H1 (cell line): ENCODE results near the gene CLDN9. TPM values are rescaled to one million over a fixed set of nuclear protein-coding genes. Genes with fewer than 3 reads are reported as not detected.

Source experiments
- CBX5 ChIP-seq: fragments of 300-800, 300-1000 bp; sonication (generic); IDR thresholded peaks from 2 replicates; pipeline ENCODE4 v1.7.1; 2016; ENCODE audit warnings: antibody characterized with exemption, low read length, low read depth
- CBX8 ChIP-seq: fragments of 300-800, 300-1000 bp; sonication (generic); IDR thresholded peaks from 2 replicates; pipeline ENCODE4 v1.7.1; 2016; ENCODE audit warnings: low read depth, low read length, borderline replicate concordance
- CEBPB ChIP-seq: IDR thresholded peaks from 2 replicates; pipeline ENCODE4 v1.6.1; 2012; ENCODE audit warnings: low read depth, low read length
- CHD2 ChIP-seq: IDR thresholded peaks from 2 replicates; pipeline ENCODE4 v1.6.1; 2012; ENCODE audit warnings: low read length, improper control_type of control experiment
- CHD7 ChIP-seq: fragments of 300-600 bp; sonication (generic); IDR thresholded peaks from 2 replicates; pipeline ENCODE4 v1.7.1; 2012; ENCODE audit warnings: low read length, moderate library complexity, mild to moderate bottlenecking, inconsistent platforms; ENCODE audit not compliant: insufficient replicate concordance
- CREB1 ChIP-seq: IDR thresholded peaks from 2 replicates; pipeline ENCODE4 v1.6.1; 2012; ENCODE audit warnings: inconsistent platforms
- EGR1 ChIP-seq: IDR thresholded peaks from 2 replicates; pipeline ENCODE4 v1.6.1; 2011; ENCODE audit warnings: low read depth, low read length, borderline replicate concordance
- FOSL1 ChIP-seq: IDR thresholded peaks from 2 replicates; pipeline ENCODE4 v1.6.1; 2011; ENCODE audit warnings: mild to moderate bottlenecking, low read depth, low read length, moderate library complexity; ENCODE audit not compliant: insufficient read depth
- MAFK ChIP-seq: IDR thresholded peaks from 2 replicates; pipeline ENCODE4 v1.6.1; 2012; ENCODE audit warnings: low read depth, mild to moderate bottlenecking, improper control_type of control experiment, low read length
- RXRA ChIP-seq: IDR thresholded peaks from 2 replicates; pipeline ENCODE4 v1.6.1; 2011; ENCODE audit warnings: low read depth, mild to moderate bottlenecking, low read length, moderate library complexity; ENCODE audit not compliant: insufficient read depth
- SIRT6 ChIP-seq: IDR thresholded peaks from one replicate; pipeline ENCODE4 v1.7.1; 2012; ENCODE audit warnings: low read length, inconsistent platforms
- YY1 ChIP-seq: IDR thresholded peaks from 2 replicates; pipeline ENCODE4 v1.6.1; 2011; ENCODE audit warnings: low read depth, mild to moderate bottlenecking, low read length
- polyA plus RNA-seq, 7 experiments: library from polyadenylated mRNA; depleted of rRNA in 3 of 7; stranded (reverse) in 5 of 7; unstranded in 2 of 7; fragments of >200 nt in 5 of 7; fragments of 200-250 nt in 2 of 7; gene quantifications; 1 replicate in 5 of 7; 2 replicates in 1 of 7; 4 replicates in 1 of 7; pipeline versions ENCODE4 v1.2.1 to v1.2.3, GENCODE V29; 2011 to 2013; ENCODE audit warnings: missing spikeins in 2 of 7, mixed read lengths in 2 of 7
- total RNA-seq: library from RNA; stranded (reverse); fragmentation: NEBNext Ultra II Directional; extraction: Animal tissue kit (Norgen Biotek cat#: 25700); gene quantifications from 2 replicates; pipeline ENCODE4 v1.2.1, GENCODE V29; 2021

Gene CLDN9
- total and polyA plus RNA-seq, 2 of the 8 experiments (the other 6 are each of a cell fraction or from before 2014, with no cell fraction given), result 0.60 to 0.89 TPM

- TF ChIP-seq CHD7 (no peak), CBX5 (no peak), FOSL1 (no peak), YY1 (peak; percentile 80; the same call in 1 of the 2 replicates), RXRA (peak; percentile 94), CEBPB (no peak), SIRT6 (no peak), CREB1 (peak; percentile 70), MAFK (no peak), CBX8 (no peak), EGR1 (peak; percentile 85), CHD2 (peak; percentile 83)
Observed at GRCh38 chr16:3007957-3008689, 4.6 kb upstream of the CLDN9 start (continued).
